Endodermal cell (in vitro differentiated cells): ENCODE results near the gene SLC29A1. TPM values are rescaled to one million over a fixed set of nuclear protein-coding genes. Genes with fewer than 3 reads are reported as not detected.
A peak's percentile ranks its signal among the peaks of the same experiment; 100 is the strongest.

Experiments used
- DNase-seq: peaks from one replicate; pipeline ENCODE4 v3.0.0-alpha.2; 2017
- H3K27ac ChIP-seq: 2 replicates; pipeline ENCODE4 v1.5.1; 2013; ENCODE audit warnings: mild to moderate bottlenecking, low read depth, low read length, moderate library complexity
- H3K27me3 ChIP-seq: 2 replicates; pipeline ENCODE4 v1.6.1; 2013; ENCODE audit warnings: mild to moderate bottlenecking, low read length, moderate library complexity; ENCODE audit not compliant: insufficient read depth, control insufficient read depth, poor library complexity, severe bottlenecking
- H3K36me3 ChIP-seq: 2 replicates; pipeline ENCODE4 v1.7.0; 2013; ENCODE audit warnings: mild to moderate bottlenecking, low read length, moderate library complexity; ENCODE audit not compliant: control insufficient read depth, insufficient read depth
- H3K4me1 ChIP-seq: one replicate; pipeline ENCODE4 v1.7.0; 2013; ENCODE audit warnings: low read length; ENCODE audit not compliant: control insufficient read depth, insufficient read depth
- H3K4me3 ChIP-seq: 2 replicates; pipeline ENCODE4 v1.5.1; 2013; ENCODE audit warnings: mild to moderate bottlenecking, low read length, moderate library complexity
- H3K9ac ChIP-seq: 2 replicates; pipeline ENCODE4 v1.6.1; 2013; ENCODE audit warnings: mild to moderate bottlenecking, low read length, moderate library complexity; ENCODE audit not compliant: poor library complexity, severe bottlenecking; ENCODE audit errors: extremely low read depth
- H3K9me3 ChIP-seq: 2 replicates; pipeline ENCODE4 v1.6.1; 2013; ENCODE audit warnings: mild to moderate bottlenecking, low read length, moderate library complexity; ENCODE audit not compliant: control insufficient read depth
- H3K27ac Mint-ChIP-seq: 2 replicates; pipeline ENCODE4 v1.8.0; 2020; ENCODE audit warnings: mixed read lengths
- H3K27me3 Mint-ChIP-seq: 2 replicates; pipeline ENCODE4 v1.8.0; 2021; ENCODE audit warnings: mild to moderate bottlenecking, mixed read lengths; ENCODE audit not compliant: insufficient read depth
- H3K36me3 Mint-ChIP-seq: 2 replicates; pipeline ENCODE4 v1.8.0; 2020; ENCODE audit warnings: low read depth, mixed read lengths
- H3K4me1 Mint-ChIP-seq: 2 replicates; pipeline ENCODE4 v1.8.0; 2020; ENCODE audit warnings: mixed read lengths
- H3K4me3 Mint-ChIP-seq: 2 replicates; pipeline ENCODE4 v1.8.0; 2020; ENCODE audit warnings: mild to moderate bottlenecking, moderate library complexity, mixed read lengths
- H3K9me3 Mint-ChIP-seq: 2 replicates; pipeline ENCODE4 v1.8.0; 2020; ENCODE audit warnings: mild to moderate bottlenecking, mixed read lengths
- WGBS, 2 experiments: methylation state at CpG; one replicate each; pipeline versions ENCODE4 v1.1.5 to v1.1.7; 2013; ENCODE audit warnings: missing lambda C conversion rate in 2 of 2, mixed read lengths in 1 of 2; ENCODE audit not compliant: insufficient coverage in 1 of 2, insufficient read length in 1 of 2; 5-methylcytosine and 5-hydroxymethylcytosine counted together
- total RNA-seq, 2 donors: library from RNA; stranded (reverse); fragmentation: NEBNext Ultra II Directional in 1 of 2; extraction: Animal tissue kit (Norgen Biotek cat#: 25700) in 1 of 2; gene quantifications; 2 replicates in 1 of 2; 3 replicates in 1 of 2; pipeline ENCODE4 v1.2.1, GENCODE V29; 2021
- TF ChIP-seq, protein P1 (sequence below): fragments of 200-600 bp; sonication (generic); conservative IDR thresholded peaks from 2 replicates; pipeline ENCODE4 v1.5.0; 2021; ENCODE audit warnings: antibody characterized with exemption, mild to moderate bottlenecking

Gene SLC29A1
- total RNA-seq, 2 donors from 2014 or later = 129 to 155 TPM

DNA sequence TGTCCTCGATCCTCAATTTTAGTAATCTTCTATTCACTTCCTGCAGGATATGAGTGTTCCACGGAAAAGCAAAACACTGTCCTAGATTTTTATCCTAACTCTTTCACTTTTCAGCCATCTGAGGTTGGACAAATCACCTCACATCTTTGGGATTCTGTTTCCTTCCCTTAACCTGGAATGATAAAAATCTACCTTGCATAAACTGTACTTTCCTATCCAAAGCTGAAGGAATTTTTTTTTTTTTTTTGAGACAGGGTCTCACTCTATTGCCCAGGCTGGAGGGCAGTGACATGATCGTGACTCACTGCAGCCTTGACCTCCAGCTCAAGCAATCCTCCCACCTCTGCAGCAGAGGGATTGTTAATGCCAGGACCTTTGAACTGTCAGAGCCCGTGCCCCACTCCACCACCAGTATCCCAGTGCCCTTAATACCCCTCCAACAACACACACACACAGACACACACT is 44.3 kb upstream of the SLC29A1 start:
- no peaks in the 10 kb centered on the region for H3K27me3 Mint-ChIP-seq
- Histone ChIP-seq H3K27ac (no peak overlapping the region), H3K9me3 (no peaks in the 10 kb centered on the region), H3K4me1 (peaks cover 2% of the 10 kb centered on the region), H3K27me3 (no peaks in the 10 kb centered on the region), H3K9ac (no peak overlapping the region), H3K4me3 (no peak overlapping the region), H3K36me3 (no peaks in the 10 kb centered on the region)
- H3K9me3 Mint-ChIP-seq = no peaks in the 10 kb centered on the region
- DNase-seq = no peak
- TF ChIP-seq, protein P1, sequence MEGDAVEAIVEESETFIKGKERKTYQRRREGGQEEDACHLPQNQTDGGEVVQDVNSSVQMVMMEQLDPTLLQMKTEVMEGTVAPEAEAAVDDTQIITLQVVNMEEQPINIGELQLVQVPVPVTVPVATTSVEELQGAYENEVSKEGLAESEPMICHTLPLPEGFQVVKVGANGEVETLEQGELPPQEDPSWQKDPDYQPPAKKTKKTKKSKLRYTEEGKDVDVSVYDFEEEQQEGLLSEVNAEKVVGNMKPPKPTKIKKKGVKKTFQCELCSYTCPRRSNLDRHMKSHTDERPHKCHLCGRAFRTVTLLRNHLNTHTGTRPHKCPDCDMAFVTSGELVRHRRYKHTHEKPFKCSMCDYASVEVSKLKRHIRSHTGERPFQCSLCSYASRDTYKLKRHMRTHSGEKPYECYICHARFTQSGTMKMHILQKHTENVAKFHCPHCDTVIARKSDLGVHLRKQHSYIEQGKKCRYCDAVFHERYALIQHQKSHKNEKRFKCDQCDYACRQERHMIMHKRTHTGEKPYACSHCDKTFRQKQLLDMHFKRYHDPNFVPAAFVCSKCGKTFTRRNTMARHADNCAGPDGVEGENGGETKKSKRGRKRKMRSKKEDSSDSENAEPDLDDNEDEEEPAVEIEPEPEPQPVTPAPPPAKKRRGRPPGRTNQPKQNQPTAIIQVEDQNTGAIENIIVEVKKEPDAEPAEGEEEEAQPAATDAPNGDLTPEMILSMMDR = no peak
- no peaks in the 10 kb centered on the region for H3K36me3 Mint-ChIP-seq
- no peak overlapping the region for H3K4me3 Mint-ChIP-seq
- 88 to 89% methylated on average over 4 of the region's 4 CpGs for WGBS, 2 experiments
- H3K4me1 Mint-ChIP-seq = peaks cover 20% of the 10 kb centered on the region
- H3K27ac Mint-ChIP-seq = peak overlapping the region; percentile 32

- Histone ChIP-seq H3K36me3 (no peaks in the 10 kb centered on the region), H3K4me1 (peaks cover 2% of the 10 kb centered on the region), H3K27ac (no peak overlapping the region), H3K9ac (no peak overlapping the region), H3K4me3 (no peak overlapping the region), H3K9me3 (no peaks in the 10 kb centered on the region), H3K27me3 (no peaks in the 10 kb centered on the region)
- no peaks in the 10 kb centered on the region for H3K36me3 Mint-ChIP-seq
- no peak overlapping the region for H3K27ac Mint-ChIP-seq
- no peaks in the 10 kb centered on the region for H3K9me3 Mint-ChIP-seq
- WGBS, 2 experiments = 89 to 92% methylated on average over 6 to 7 of the region's 7 CpGs
- H3K27me3 Mint-ChIP-seq = no peaks in the 10 kb centered on the region
- TF ChIP-seq, protein P1 = no peak
- H3K4me3 Mint-ChIP-seq = no peak overlapping the region
- no peak for DNase-seq
- H3K4me1 Mint-ChIP-seq = peaks cover 22% of the 10 kb centered on the region
Measured at GRCh38 chr6:44179648-44180047, 43.7 kb upstream of the SLC29A1 start.

DNA sequence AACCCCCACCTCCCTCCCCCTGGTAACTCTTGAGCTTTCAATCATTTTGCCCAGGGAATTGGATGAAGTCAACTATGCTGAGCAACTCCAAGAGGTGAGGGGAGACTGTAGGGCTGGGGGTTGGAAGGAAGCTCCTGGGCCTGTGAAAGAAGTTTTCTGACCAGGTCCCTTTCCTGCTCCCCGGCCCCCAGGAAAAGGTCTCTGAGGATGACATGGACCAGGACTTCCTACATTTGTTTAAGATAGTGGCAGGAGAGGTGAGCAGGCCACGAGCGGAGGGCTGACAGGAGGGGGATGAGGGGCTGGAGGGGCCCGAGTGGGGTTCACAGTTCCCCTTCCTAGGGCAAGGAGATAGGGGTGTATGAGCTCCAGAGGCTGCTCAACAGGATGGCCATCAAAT is 43.0 kb upstream of the SLC29A1 start:
- Histone ChIP-seq H3K4me3 (no peak overlapping the region), H3K9ac (no peak overlapping the region), H3K36me3 (no peaks in the 10 kb centered on the region), H3K27ac (no peak overlapping the region), H3K9me3 (no peaks in the 10 kb centered on the region), H3K4me1 (peaks cover 2% of the 10 kb centered on the region), H3K27me3 (no peaks in the 10 kb centered on the region)
- H3K4me3 Mint-ChIP-seq = no peak overlapping the region
- no peak overlapping the region for H3K27ac Mint-ChIP-seq
- H3K4me1 Mint-ChIP-seq = peaks cover 28% of the 10 kb centered on the region
- no peaks in the 10 kb centered on the region for H3K9me3 Mint-ChIP-seq
- WGBS, 2 experiments = 89 to 93% methylated on average over 3 to 4 of the region's 4 CpGs
- no peaks in the 10 kb centered on the region for H3K36me3 Mint-ChIP-seq
- no peak for DNase-seq
- no peaks in the 10 kb centered on the region for H3K27me3 Mint-ChIP-seq
- TF ChIP-seq, protein P1 = no peak
